H9 (cell line): ENCODE measurements around the gene ZRANB1. TPM values are rescaled to one million over a fixed set of nuclear protein-coding genes. Genes with fewer than 3 reads are reported as not detected.
A peak's percentile ranks its signal among the peaks of the same experiment; 100 is the strongest.

Experiments used
- DNase-seq: peaks from one replicate; pipeline ENCODE4 v3.0.0-alpha.2; 2017
- H2AFZ ChIP-seq: one replicate; pipeline ENCODE4 v1.6.1; 2013; ENCODE audit warnings: mild to moderate bottlenecking, low read length, control low read depth, moderate library complexity
- H2AK5ac ChIP-seq: 2 replicates; pipeline ENCODE4 v1.6.1; 2013; ENCODE audit warnings: low read length, control low read depth, mixed read lengths; ENCODE audit not compliant: insufficient read length
- H2BK120ac ChIP-seq: one replicate; pipeline ENCODE4 v1.6.1; 2013; ENCODE audit warnings: low read depth, mild to moderate bottlenecking, low read length, control low read depth, inconsistent platforms; ENCODE audit not compliant: poor library complexity, severe bottlenecking
- H2BK12ac ChIP-seq: 2 replicates; pipeline ENCODE4 v1.6.1; 2013; ENCODE audit warnings: low read length, control low read depth, mixed read lengths, low read depth; ENCODE audit not compliant: insufficient read length
- H2BK15ac ChIP-seq: 2 replicates; pipeline ENCODE4 v1.6.1; 2013; ENCODE audit warnings: low read depth, low read length, control low read depth
- H2BK20ac ChIP-seq: one replicate; pipeline ENCODE4 v1.6.1; 2013; ENCODE audit warnings: low read depth, mild to moderate bottlenecking, low read length, control low read depth, inconsistent platforms; ENCODE audit not compliant: poor library complexity, severe bottlenecking
- H2BK5ac ChIP-seq: 2 replicates; pipeline ENCODE4 v1.6.1; 2013; ENCODE audit warnings: low read length, control low read depth, mixed read lengths; ENCODE audit not compliant: insufficient read length
- H3K14ac ChIP-seq: 2 replicates; pipeline ENCODE4 v1.6.1; 2013; ENCODE audit warnings: low read length, control low read depth; ENCODE audit not compliant: insufficient read depth
- H3K18ac ChIP-seq: 2 replicates; pipeline ENCODE4 v1.6.1; 2013; ENCODE audit warnings: low read depth, mild to moderate bottlenecking, mixed read lengths, low read length, control low read depth; ENCODE audit not compliant: insufficient read length
- H3K23ac ChIP-seq: 2 replicates; pipeline ENCODE4 v1.6.1; 2013; ENCODE audit warnings: low read length, control low read depth, mixed read lengths, low read depth; ENCODE audit not compliant: insufficient read length
- H3K23me2 ChIP-seq: 2 replicates; pipeline ENCODE4 v1.6.1; 2013; ENCODE audit warnings: low read depth, mild to moderate bottlenecking, mixed read lengths, low read length, control low read depth; ENCODE audit not compliant: insufficient read length, poor library complexity, severe bottlenecking
- H3K27ac ChIP-seq: 2 replicates; pipeline ENCODE4 v1.5.1; 2013; ENCODE audit warnings: low read length, control low read depth, mixed read lengths, low read depth; ENCODE audit not compliant: insufficient read length
- H3K27me3 ChIP-seq: 2 replicates; pipeline ENCODE4 v1.6.1; 2013; ENCODE audit warnings: low read length, control low read depth, inconsistent platforms; ENCODE audit not compliant: insufficient read depth
- H3K4ac ChIP-seq: 2 replicates; pipeline ENCODE4 v1.6.1; 2013; ENCODE audit warnings: low read depth, mild to moderate bottlenecking, control low read depth, inconsistent platforms, low read length, moderate library complexity
- H3K4me1 ChIP-seq: 2 replicates; pipeline ENCODE4 v1.6.1; 2013; ENCODE audit warnings: low read length, control low read depth, inconsistent platforms; ENCODE audit not compliant: insufficient read depth
- H3K4me2 ChIP-seq: 2 replicates; pipeline ENCODE4 v1.6.1; 2013; ENCODE audit warnings: low read length, control low read depth, mixed read lengths; ENCODE audit not compliant: insufficient read length, insufficient read depth
- H3K56ac ChIP-seq: 2 replicates; pipeline ENCODE4 v1.6.1; 2013; ENCODE audit warnings: low read depth, mild to moderate bottlenecking, mixed read lengths, low read length, control low read depth; ENCODE audit not compliant: insufficient read length
- H3K79me1 ChIP-seq: 2 replicates; pipeline ENCODE4 v1.6.1; 2013; ENCODE audit warnings: low read depth, mild to moderate bottlenecking, moderate library complexity, low read length, control low read depth, inconsistent platforms; ENCODE audit not compliant: insufficient read depth, poor library complexity, severe bottlenecking
- H3K79me2 ChIP-seq: 2 replicates; pipeline ENCODE4 v1.6.1; 2013; ENCODE audit warnings: low read length, control low read depth, inconsistent platforms; ENCODE audit not compliant: insufficient read depth
- H3K9ac ChIP-seq: 2 replicates; pipeline ENCODE4 v1.6.1; 2013; ENCODE audit warnings: low read length, control low read depth, mixed read lengths; ENCODE audit not compliant: insufficient read length; ENCODE audit errors: extremely low read depth
- H3K9me3 ChIP-seq: one replicate; pipeline ENCODE4 v1.6.1; 2013; ENCODE audit warnings: low read depth, low read length, inconsistent platforms; ENCODE audit not compliant: control insufficient read depth
- H3T11ph ChIP-seq: one replicate; pipeline ENCODE4 v1.6.1; 2013; ENCODE audit warnings: mild to moderate bottlenecking, low read length, control low read depth, inconsistent platforms
- H4K20me1 ChIP-seq: one replicate; pipeline ENCODE4 v1.6.1; 2013; ENCODE audit not compliant: control insufficient read depth, insufficient read length, insufficient read depth
- H4K5ac ChIP-seq: 2 replicates; pipeline ENCODE4 v1.6.1; 2013; ENCODE audit warnings: low read depth, mild to moderate bottlenecking, mixed read lengths, low read length, control low read depth; ENCODE audit not compliant: insufficient read length
- H4K8ac ChIP-seq: replicated peaks from 2 replicates; pipeline ENCODE4 v1.6.1; 2013; ENCODE audit warnings: low read length, control low read depth, mixed read lengths, low read depth; ENCODE audit not compliant: insufficient read length
- H4K91ac ChIP-seq: 2 replicates; pipeline ENCODE4 v1.6.1; 2013; ENCODE audit warnings: low read depth, mild to moderate bottlenecking, moderate library complexity, mixed read lengths, low read length, control low read depth; ENCODE audit not compliant: insufficient read length
- H3K27ac Mint-ChIP-seq, 3 experiments: 2 replicates in 2 of 3; 3 replicates in 1 of 3; pipeline ENCODE4 v1.8.0; 2020 to 2021; ENCODE audit warnings: mixed read lengths in 3 of 3, mild to moderate bottlenecking in 1 of 3, moderate library complexity in 1 of 3
- H3K27me3 Mint-ChIP-seq: 2 replicates; pipeline ENCODE4 v1.8.0; 2021; ENCODE audit warnings: low read depth, mild to moderate bottlenecking, moderate library complexity, mixed read lengths
- H3K36me3 Mint-ChIP-seq, 3 experiments: 2 replicates in 2 of 3; 3 replicates in 1 of 3; pipeline ENCODE4 v1.8.0; 2020 to 2021; ENCODE audit warnings: low read depth in 3 of 3, mixed read lengths in 3 of 3; ENCODE audit not compliant: insufficient read depth in 1 of 3
- H3K4me1 Mint-ChIP-seq, 2 experiments: 2 replicates each; pipeline ENCODE4 v1.8.0; 2020; ENCODE audit warnings: mixed read lengths in 2 of 2
- H3K4me3 Mint-ChIP-seq, 2 experiments: 2 replicates in 1 of 2; 3 replicates in 1 of 2; pipeline ENCODE4 v1.8.0; 2020 to 2021; ENCODE audit warnings: mild to moderate bottlenecking in 2 of 2, mixed read lengths in 2 of 2, moderate library complexity in 1 of 2
- H3K9me3 Mint-ChIP-seq, 2 experiments: 2 replicates in 1 of 2; 3 replicates in 1 of 2; pipeline ENCODE4 v1.8.0; 2020; ENCODE audit warnings: mild to moderate bottlenecking in 2 of 2, mixed read lengths in 2 of 2, moderate library complexity in 1 of 2
- WGBS: extraction: QIAGEN DNeasy Blood & Tissue Kit; methylation state at CpG from one replicate; pipeline ENCODE4 v1.1.7; 2013; ENCODE audit warnings: missing lambda C conversion rate, low lambda C conversion rate, mixed read lengths; ENCODE audit not compliant: insufficient read length; ENCODE audit errors: extremely low coverage; 5-methylcytosine and 5-hydroxymethylcytosine counted together
- total RNA-seq: library from RNA; stranded (reverse); gene quantifications from 2 replicates; pipeline ENCODE4 v1.2.1, GENCODE V29; 2021
- TF ChIP-seq, protein P1 (sequence below): fragments of 200-600 bp; sonication (generic); conservative IDR thresholded peaks from 3 replicates; pipeline ENCODE4 v1.8.0; 2021; ENCODE audit warnings: antibody characterized with exemption, mild to moderate bottlenecking

Gene ZRANB1
- total RNA-seq, 1 experiment from 2014 or later: 17.4 TPM

DNA sequence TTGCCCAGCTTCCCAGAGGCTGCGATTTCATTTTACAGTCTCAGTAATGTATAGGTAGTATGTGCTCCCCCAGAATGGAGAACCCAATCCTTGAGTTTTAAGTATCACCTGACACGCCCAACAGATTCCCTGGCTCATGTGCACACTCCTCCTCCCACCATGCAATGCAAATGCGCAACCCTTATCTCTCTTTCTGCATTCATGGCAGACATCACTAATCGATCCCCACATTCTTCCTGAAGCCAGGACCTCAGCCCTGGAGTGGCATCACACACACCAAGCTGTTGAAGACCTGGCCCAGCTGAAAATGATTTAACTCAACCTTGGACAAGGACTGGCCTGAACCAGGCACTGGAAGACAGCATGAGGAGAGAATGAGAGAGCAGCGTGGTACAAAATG lies 68.4 kb downstream of the ZRANB1 start:
- peaks cover 39 to 69% (median 58%) of the 10 kb centered on the region in 3 experiments for H3K36me3 Mint-ChIP-seq
- no peak overlapping the region for H4K91ac ChIP-seq
- H3K79me1 ChIP-seq: peaks cover 11% of the 10 kb centered on the region
- peaks cover 39 to 53% of the 10 kb centered on the region in 2 experiments for H3K4me1 Mint-ChIP-seq
- TF ChIP-seq, protein P1, sequence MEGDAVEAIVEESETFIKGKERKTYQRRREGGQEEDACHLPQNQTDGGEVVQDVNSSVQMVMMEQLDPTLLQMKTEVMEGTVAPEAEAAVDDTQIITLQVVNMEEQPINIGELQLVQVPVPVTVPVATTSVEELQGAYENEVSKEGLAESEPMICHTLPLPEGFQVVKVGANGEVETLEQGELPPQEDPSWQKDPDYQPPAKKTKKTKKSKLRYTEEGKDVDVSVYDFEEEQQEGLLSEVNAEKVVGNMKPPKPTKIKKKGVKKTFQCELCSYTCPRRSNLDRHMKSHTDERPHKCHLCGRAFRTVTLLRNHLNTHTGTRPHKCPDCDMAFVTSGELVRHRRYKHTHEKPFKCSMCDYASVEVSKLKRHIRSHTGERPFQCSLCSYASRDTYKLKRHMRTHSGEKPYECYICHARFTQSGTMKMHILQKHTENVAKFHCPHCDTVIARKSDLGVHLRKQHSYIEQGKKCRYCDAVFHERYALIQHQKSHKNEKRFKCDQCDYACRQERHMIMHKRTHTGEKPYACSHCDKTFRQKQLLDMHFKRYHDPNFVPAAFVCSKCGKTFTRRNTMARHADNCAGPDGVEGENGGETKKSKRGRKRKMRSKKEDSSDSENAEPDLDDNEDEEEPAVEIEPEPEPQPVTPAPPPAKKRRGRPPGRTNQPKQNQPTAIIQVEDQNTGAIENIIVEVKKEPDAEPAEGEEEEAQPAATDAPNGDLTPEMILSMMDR: no peak
- no peaks in the 10 kb centered on the region for H4K20me1 ChIP-seq
- no CpG with 5 or more reads among the region's 5 CpGs for WGBS
- H3K18ac ChIP-seq: no peak overlapping the region
- H2AFZ ChIP-seq: no peak overlapping the region
- no peak overlapping the region for H3K56ac ChIP-seq
- H2BK15ac ChIP-seq: no peak overlapping the region
- H3K4me3 Mint-ChIP-seq: no peak overlapping the region
- no peaks in the 10 kb centered on the region for H3K9me3 ChIP-seq
- H2BK120ac ChIP-seq: no peak overlapping the region
- H2AK5ac ChIP-seq: no peak overlapping the region
- H3K9me3 Mint-ChIP-seq: no peaks in the 10 kb centered on the region; a peak in 1 of 5 replicates
- H4K5ac ChIP-seq: no peak overlapping the region
- H2BK5ac ChIP-seq: no peak overlapping the region
- no peak overlapping the region for H2BK12ac ChIP-seq
- no peaks in the 10 kb centered on the region; the same call in 1 of the 2 replicates for H3K27me3 Mint-ChIP-seq
- H3K79me2 ChIP-seq: peaks cover 31% of the 10 kb centered on the region; the same call in 1 of the 2 replicates
- H2BK20ac ChIP-seq: no peak overlapping the region
- no peak overlapping the region for H3K9ac ChIP-seq
- no peak overlapping the region for H4K8ac ChIP-seq
- H3K27ac Mint-ChIP-seq: peak overlapping the region; percentile 24 to 89 (median 52); a peak in 6 of 7 replicates
- no peak overlapping the region for H3K4ac ChIP-seq
- H3K14ac ChIP-seq: no peak overlapping the region; the same call in 1 of the 2 replicates
- H3K4me2 ChIP-seq: no peak overlapping the region
- no peaks in the 10 kb centered on the region for H3K27me3 ChIP-seq
- H3K27ac ChIP-seq: no peak overlapping the region
- H3K4me1 ChIP-seq: no peaks in the 10 kb centered on the region; the same call in 1 of the 2 replicates
- no peak overlapping the region for H3K23ac ChIP-seq
- no peak for DNase-seq
- no peaks in the 10 kb centered on the region for H3K23me2 ChIP-seq
- H3T11ph ChIP-seq: no peak overlapping the region
